Measurements from ENCODE around the gene MYO5B.

GRCh38 chr18:50022985-50023384 is 172.0 kb downstream of the MYO5B start:
- TF ChIP-seq EZH2 (IDR thresholded peaks at IDR 0.05; ENCODE audit: borderline replicate concordance, low read depth, low read length, severe bottlenecking) (no peak), CTCF (IDR thresholded peaks at IDR 0.05; ENCODE audit: borderline replicate concordance, extremely low read depth, low read length, poor library complexity, severe bottlenecking) (no peak)

All from DND-41 (cell line).